Bronchial epithelial cell (primary cell): Measurements from ENCODE around the gene SNTB2. TPM values are rescaled to one million over a fixed set of nuclear protein-coding genes. Genes with fewer than 3 reads are reported as not detected.

Experiments used
- DNase-seq: peaks from one replicate; pipeline ENCODE4 v3.0.0-alpha.2; 2010; ENCODE audit warnings: low read depth
- FAIRE-seq: peaks from 2 replicates; lab custom pipeline; 2011; peaks lifted over from hg19 to GRCh38; lab: Jason Lieb, UNC
- H3K27me3 ChIP-seq: 2 replicates; pipeline ENCODE4 v1.5.1; 2011; ENCODE audit warnings: low read length; ENCODE audit not compliant: control insufficient read depth, insufficient read depth
- H3K36me3 ChIP-seq: 2 replicates; pipeline ENCODE4 v1.5.1; 2011; ENCODE audit warnings: low read length; ENCODE audit not compliant: control insufficient read depth, insufficient read depth
- H3K4me3 ChIP-seq: 2 replicates; pipeline ENCODE4 v1.5.1; 2011; ENCODE audit warnings: mild to moderate bottlenecking, low read depth, low read length, control low read depth
- CTCF ChIP-seq: IDR thresholded peaks from 2 replicates; pipeline ENCODE4 v1.5.1; 2011; ENCODE audit warnings: mild to moderate bottlenecking, moderate library complexity, low read length, control low read depth, inconsistent platforms; ENCODE audit not compliant: insufficient read depth, severe bottlenecking
- total RNA-seq: library from RNA; depleted of rRNA; stranded (reverse); fragments of >200 nt; gene quantifications from 2 replicates; pipeline ENCODE4 v1.2.1, GENCODE V29; 2014

SNTB2 gene
- total RNA-seq, 1 donor from 2014 or later: 10.5 TPM

GRCh38 chr16:69273009-69273408 is 86.0 kb downstream of the SNTB2 start:
- Histone ChIP-seq H3K36me3 (peaks cover 2% of the 10 kb centered on the region), H3K4me3 (no peak overlapping the region), H3K27me3 (no peaks in the 10 kb centered on the region)
- no peak for DNase-seq
- no peak for TF ChIP-seq CTCF
- FAIRE-seq: no peak

DNA sequence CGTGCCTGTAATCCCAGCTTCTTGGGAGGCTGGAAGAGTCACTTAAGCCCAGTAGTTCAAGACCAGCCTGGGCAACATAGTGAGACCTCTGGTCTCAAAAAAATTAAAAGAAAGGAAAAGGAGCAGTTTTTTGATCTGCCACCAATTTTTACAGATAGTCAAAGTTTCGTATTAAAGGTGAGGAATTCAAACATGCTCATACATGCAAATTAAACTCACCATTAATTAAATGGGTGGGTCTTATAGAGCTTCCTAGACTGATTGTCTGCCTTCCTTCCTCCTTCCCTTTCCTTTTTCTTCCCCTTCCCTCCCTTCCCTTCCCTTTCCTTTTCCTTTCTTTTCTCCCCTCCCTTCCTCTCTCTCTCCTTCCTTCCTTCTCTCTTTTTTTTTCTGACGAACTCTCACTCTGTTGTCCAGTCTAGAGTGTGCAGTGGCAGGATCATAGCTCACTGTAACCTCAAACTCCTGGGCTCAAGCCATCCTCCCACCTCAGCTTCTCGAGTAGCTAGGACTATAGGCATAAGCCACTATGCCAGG is 87.8 kb downstream of the SNTB2 start:
- H3K27me3 ChIP-seq: no peaks in the 10 kb centered on the region
- TF ChIP-seq CTCF: no peak
- DNase-seq (no peak), FAIRE-seq (no peak)
- no peak overlapping the region for H3K4me3 ChIP-seq
- peaks cover 2% of the 10 kb centered on the region for H3K36me3 ChIP-seq

DNA sequence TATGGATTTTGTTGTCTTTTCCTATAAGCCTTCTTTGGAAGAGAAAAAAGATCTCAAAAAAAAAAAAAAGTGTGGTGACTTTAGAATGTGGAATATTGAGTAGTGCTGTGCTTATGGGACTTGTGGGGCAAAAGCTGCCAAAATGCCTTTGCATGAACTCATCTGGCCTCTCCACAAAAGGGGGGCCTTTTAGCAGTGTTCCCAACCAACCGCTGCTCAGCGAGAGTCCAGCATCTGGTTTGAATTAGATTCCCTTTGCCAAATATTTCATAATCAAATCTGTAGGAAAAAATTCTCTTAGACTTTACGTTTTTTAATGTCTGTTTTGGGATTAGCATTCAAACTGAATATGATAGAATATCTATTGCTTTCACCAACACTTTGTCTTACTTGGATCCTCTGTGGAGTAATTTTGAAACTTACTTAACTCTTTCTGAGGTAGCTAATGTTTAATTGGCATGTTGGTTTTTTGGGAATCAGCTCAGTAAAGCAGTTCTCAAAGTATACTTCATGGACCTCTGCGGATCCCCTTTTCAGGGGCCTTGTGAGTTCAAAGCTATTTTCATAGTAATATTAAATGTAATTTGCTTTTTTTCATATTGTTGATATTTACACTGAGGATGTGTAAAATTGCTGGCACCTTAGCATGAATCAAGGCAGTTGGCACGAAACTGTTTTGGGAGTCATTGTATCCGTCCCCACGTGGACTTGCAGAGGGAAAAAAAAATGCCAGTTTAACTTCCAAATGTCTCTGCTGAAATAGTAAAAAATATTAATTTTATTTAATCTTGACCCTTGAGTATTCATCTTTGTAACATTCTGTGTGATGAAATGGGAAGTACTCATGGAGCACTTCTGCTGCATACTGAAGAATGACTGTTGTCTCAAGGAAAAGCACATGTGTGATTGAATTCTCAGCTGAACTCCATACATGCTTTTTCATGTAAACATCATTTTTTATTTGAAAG is 89.5 kb downstream of the SNTB2 start:
- FAIRE-seq: no peak
- Histone ChIP-seq H3K27me3 (no peaks in the 10 kb centered on the region), H3K4me3 (no peak overlapping the region), H3K36me3 (no peaks in the 10 kb centered on the region)
- TF ChIP-seq CTCF: no peak
- DNase-seq: no peak

DNA sequence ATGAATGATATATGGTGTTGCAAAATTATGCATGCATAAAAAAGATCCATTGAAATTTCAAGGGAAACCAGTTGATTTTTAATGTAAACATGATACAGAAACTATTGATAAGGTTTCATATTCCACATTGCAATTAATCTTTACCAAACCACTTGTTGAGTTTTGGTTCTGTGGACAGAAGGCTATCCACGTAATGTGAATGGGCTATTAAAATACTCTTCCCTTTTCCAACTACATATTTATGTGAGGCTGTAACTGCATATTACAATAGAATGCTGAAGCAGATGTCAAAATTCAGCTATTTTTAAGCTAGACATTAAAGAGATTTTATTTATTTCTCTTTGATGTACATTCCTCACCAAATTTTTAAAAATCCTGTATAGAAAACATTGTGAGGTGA is 90.4 kb downstream of the SNTB2 start:
- Histone ChIP-seq H3K4me3 (no peak overlapping the region), H3K36me3 (no peaks in the 10 kb centered on the region), H3K27me3 (no peaks in the 10 kb centered on the region)
- TF ChIP-seq CTCF: no peak
- FAIRE-seq: no peak
- no peak for DNase-seq

DNA sequence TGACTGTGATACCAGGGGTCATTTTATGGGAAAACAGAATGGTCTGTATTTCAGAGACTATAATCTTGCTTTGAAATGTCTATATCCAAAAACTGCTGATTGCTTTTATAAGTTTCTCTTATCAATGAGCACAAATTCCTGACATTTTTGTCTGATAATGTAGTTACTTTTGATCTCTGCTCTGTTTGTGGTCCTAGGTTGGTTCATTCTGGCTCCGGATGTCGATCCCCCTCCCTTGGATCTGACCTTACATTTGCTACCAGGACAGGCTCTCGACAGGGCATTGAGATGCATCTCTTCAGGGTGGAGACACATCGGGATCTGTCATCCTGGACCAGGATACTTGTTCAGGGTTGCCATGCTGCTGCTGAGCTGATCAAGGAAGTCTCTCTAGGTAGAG is 96.9 kb downstream of the SNTB2 start:
- no peak for TF ChIP-seq CTCF
- DNase-seq (no peak), FAIRE-seq (no peak)
- Histone ChIP-seq H3K36me3 (no peaks in the 10 kb centered on the region), H3K4me3 (no peak overlapping the region), H3K27me3 (no peaks in the 10 kb centered on the region)
